HG03064 (cell line): Measurements from ENCODE around the gene ZNF697.
"Not testable (repeated sequence)": the region's sequence is repeated elsewhere in the genome, so short reads cannot be mapped to it uniquely, and the experiment has no call there.

Source experiments
- ATAC-seq: cut with Tn5 transposase; IDR thresholded peaks from one replicate; pipeline ENCODE4 v1.9.1; 2021; ENCODE audit warnings: low read depth; ENCODE audit not compliant: unreplicated experiment

ZNF697 gene

DNA sequence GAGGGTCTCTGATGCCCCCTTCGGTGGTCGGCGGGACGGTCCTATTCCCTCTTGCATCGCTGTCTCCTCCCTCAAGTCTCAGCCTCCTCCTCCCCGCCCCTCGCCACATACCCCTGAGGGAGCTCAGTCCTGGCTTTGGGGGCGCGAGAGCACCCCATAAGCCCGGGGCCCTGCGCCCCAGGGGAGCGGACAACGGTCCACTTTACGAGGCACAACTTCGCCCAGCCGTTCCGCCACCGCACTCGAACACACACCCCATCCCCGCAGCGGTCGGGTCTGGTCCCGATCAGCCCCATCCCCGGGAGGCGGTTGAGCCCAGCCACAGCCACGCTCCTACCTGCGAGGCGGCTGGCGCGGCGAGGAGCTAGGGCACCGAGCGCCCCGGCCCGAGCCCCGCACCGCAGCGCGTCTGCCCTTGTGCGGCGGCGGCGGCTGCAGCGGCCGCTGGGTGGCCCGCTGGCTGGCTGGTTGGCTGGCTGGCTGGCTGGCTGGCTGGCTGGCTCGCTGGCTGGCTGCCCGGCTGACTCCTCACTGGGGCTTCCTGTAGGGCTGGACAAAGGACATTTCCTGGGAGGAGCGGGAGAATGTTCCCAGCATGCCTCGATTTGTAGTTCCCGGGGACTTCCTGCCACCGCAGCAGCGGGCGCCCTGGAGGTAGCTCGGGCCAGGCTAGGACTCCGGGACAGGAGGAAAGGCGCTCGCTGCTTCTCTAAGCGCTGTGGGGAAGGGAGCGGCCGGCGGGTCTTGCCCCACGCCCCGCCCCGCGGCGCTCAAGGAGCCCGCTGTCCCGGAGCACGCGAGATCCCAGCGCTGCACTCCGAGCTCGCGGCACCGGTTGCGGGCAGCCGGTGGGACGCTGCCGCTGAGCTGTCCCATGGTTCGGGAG, at the start of gene ZNF697:
Gene ZNF697, minus strand, starts transcription at position 533 of the 886 bp plus-strand sequence. CDS start 22,166 bp downstream, outside the sequence.
- peak; percentile 77 for ATAC-seq

DNA sequence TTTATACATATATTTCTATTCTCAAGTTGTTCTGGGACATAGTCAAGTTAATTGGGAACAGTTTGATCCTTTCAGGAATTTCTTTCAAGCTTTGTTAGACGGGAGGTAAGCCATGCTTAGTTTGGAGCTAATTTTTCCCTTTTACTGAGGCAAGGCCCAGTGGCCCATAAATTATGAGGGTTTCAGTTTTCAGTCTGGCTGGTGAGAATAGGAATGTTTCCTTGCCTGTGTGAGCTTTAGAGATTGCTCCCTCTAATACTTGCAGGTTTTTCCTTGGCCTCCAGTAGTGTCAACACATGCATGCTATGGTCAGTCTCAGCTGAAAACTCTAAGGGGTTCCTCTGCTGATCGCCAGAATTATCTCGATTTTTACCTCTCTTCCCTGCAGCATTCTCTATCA, 49.5 kb upstream of the ZNF697 start:
- ATAC-seq = no peak

DNA sequence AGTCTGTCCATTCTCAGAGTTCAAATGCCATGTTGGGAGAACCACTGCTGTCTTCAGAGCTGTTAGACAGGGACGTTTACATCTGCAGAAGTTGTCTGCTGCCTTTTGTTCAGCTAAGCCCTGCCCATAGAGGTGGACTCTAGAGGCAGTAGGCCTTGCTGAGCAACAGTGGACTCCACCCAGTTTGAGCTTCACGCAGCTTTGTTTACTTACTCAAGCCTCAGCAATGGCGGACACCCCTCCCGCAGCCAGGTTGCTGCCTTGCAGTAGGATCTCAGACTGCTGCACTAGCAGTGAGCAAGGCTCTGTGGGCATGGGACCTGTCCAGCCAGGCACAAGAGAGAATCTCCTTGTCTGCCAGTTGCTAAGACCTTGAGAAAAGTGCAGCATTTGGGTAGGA, 48.8 kb upstream of the ZNF697 start:
- not testable (repeated sequence) for ATAC-seq

DNA sequence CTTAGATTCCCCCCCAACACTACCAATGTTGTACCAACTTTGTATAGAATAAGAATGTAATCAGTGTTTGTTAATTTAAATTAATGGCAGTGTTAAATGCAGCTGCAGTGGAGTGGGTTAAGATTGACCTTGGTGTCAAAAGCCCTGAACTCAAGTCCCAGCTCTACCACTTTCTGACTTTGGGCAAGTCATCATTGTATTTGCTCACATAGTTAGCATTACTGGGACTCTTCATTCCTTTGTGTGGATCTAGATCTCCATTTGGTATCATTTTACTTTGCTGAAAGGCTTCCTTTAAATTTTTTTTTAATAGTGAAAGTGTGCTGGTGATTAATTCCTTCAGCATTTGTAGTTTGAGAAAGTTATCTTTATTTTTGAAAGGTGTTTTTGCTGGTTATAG, 41.4 kb upstream of the ZNF697 start:
- no peak for ATAC-seq

DNA sequence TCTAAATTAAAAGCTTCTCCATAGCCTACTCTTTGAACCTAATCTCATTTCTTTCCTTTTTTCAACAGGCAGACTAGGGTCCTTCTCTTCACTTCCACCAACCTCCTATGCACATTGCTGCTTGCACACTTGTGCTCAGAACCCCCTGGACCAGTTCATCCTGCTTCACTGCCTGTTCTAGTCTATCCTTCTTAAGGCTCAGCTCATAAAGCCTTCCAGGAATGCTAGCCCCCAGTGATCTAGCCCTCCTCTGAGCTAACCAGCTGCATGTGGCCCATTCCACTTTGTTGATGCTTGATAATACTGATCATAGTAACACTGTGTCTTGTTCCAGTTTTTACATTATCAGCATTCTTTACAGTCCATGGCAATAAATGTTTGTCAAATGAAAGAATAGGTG, 40.7 kb upstream of the ZNF697 start:
- ATAC-seq = no peak

DNA sequence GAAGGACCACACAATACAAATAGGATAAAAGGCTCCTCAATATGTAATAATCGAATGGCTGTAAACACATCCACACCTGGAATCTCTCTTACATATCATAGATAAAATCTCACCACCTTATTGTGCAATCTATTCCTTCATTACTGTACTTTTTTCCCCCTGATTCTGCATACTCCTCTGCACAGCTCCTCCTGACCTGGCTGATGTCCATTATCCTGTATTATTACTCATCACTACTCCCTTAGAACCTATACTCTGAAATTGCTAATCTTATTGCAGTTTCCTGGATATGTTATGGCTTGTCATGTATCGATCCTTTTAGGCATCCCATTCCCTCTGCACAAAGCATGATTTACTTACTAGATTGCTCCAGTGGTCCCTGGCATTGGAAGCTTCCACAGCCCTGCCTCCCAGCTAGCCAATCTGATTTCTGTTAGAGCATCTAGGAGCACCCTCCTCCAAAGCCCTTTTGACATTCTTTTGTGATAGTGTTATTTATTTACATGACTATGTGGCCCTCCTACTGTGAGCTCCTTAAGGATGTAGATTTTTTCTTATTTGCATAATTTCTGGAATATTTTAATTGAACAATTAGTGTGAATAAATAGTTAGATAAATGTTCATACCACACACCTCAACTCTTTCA, 39.5 kb upstream of the ZNF697 start:
- ATAC-seq = no peak

DNA sequence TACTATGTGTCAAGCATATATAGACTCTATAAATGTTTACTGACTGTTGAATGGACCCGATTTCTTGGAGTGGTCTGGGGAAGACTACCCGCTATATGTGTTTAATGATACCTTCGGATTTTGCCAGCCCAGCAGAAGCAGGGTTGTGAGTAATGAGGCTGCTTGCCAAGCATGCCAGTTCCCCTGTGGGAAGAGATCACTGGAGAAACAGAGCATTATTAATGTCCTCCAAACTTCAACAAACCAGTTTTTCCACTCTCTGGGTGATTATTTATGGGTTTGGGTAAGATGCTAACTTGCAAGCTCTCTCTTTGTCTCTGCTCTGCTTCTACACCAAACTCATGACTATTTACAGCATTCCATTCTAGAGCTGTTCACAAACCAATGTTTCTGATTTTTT, 38.6 kb upstream of the ZNF697 start:
- no peak for ATAC-seq

DNA sequence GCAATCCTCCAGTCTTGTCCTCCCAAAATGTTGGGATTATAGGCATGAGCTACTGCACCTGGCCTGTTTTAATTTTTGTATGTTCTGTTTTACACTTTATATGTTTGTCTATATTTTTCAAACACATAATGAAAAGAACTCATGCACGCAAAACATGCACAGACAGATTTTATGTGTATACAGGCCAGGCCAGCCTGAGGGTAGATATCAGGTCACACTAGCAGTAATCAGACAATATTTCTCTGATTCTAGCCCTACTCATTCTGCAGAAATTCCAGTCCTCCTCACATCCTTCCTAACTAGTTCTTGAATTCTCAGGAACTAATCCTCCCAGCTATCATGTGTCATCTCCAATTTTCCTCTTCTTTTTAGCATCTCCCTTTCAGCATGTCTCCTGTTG, 35.8 kb upstream of the ZNF697 start:
- ATAC-seq = no peak

DNA sequence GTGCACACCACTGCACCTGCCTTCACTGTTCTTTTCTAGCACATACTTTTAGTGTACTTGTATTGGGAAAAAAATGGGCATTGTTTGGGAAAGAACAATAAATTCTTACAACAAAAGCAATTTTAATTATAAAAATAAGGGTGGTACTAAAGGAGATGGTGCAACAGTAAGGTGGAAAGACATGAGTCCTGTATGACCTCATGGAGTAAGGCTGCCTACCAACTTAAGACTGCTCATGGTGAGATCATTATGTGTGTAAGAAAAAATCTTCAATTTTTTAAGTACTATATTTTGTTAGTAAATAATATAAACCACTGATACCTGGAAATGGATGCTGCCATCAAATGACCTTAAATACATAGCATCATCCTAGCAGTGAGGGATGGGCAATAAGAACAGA, 34.1 kb upstream of the ZNF697 start:
- ATAC-seq = no peak

DNA sequence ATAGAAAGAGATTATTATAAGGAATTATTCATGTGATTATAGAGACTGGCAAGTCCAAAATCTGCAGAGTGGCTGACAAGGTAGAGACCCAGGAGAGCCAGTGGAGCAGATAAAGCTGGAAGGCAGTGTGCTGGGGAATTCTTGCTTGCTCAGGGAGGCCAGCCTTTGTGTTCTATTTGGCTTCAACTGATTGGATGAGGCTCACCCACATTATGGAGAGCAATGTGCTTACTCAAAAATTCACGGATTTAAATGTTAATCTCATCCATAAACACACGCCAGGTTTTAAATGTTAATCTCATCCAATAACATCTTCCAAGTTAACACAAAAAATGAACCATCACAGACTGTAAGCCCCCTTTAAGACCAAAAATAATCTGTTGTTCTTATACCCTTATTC, 33.5 kb upstream of the ZNF697 start:
- no peak for ATAC-seq

DNA sequence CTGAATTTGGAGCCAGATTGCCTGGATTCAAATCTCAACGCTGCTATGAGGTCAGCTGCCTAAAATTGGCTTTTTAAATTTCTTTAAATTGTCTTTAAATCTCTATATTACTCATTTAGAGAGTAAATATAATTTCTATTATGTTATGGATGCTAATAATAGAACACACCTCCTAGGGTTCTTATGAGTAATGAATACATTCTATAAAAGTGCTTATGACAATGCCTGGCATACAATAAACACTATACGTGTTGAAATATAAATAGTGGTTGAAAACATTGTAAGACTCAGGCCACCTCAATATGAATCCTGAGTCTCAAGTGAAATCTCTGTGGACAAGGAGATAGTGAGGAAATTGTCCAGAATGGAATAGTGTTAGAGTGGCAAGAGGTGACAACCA, 32.7 kb upstream of the ZNF697 start:
- no peak for ATAC-seq

DNA sequence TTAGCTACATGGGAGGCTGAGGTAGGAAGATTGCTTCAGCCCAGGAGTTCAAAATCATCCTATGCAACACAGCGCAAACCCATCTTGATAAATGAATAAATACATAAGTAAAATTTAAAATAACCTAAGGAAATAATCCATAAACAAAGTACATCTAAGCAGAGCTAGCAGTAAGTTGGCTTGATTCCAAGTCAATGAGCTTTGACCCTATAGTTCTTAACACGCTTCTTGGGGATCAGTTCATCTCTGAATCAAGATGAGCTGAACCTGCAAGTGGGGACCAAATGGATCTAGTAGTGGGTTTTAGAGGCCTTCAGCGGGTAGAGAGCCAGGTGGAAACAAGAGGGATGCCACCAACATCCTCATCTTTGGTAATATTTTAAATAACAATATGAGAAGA, 32.1 kb upstream of the ZNF697 start:
- ATAC-seq = no peak

DNA sequence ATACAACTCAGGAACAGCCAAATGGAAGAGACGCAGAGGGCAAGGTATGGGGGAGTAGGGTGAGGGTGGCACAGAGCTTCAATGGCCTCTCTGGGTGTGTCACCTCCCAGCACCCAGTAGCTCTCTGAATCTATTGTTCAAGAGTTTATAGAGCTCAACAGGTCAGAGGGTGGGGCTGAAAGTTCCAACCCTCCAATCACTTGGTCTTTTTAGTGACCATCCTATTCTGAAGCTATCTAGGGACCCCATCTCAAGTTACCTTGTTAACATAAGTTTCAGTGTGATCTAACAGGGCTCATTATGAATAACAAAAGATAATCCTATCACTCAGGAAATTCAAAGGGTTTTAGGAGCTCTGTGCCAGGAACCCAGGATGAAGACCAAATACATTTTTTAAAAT, 31.2 kb upstream of the ZNF697 start:
- no peak for ATAC-seq

DNA sequence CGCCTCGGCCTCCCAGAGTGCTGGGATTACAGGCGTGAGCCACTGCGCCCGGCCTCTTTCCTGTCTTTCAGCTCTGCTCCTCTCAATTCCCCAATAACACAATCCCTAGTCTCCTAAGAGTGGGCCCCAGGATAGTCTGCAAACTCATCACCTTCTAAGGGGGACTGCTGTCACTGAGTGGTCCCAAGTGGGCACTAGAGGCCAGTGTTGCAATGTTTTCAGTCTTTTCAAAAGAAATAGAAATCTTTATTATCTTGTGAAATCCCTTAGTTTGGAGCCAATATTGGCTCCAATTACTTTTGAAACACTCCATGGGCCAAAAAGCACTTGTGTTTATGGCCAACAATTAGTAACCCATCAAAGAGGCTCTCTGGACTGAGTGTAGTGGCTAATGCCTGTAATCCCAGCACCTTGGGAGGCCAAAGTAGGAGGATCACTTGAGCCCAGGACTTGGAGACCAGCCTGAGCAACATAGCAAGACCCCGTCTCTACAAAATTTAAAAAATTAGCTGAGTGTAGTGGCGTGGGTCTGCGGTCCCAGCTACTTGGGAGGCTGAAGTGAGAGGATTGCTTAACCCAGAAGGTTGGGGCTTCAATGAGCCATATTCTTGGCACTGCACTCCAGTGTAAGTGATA, 28.6 kb upstream of the ZNF697 start:
- no peak for ATAC-seq

DNA sequence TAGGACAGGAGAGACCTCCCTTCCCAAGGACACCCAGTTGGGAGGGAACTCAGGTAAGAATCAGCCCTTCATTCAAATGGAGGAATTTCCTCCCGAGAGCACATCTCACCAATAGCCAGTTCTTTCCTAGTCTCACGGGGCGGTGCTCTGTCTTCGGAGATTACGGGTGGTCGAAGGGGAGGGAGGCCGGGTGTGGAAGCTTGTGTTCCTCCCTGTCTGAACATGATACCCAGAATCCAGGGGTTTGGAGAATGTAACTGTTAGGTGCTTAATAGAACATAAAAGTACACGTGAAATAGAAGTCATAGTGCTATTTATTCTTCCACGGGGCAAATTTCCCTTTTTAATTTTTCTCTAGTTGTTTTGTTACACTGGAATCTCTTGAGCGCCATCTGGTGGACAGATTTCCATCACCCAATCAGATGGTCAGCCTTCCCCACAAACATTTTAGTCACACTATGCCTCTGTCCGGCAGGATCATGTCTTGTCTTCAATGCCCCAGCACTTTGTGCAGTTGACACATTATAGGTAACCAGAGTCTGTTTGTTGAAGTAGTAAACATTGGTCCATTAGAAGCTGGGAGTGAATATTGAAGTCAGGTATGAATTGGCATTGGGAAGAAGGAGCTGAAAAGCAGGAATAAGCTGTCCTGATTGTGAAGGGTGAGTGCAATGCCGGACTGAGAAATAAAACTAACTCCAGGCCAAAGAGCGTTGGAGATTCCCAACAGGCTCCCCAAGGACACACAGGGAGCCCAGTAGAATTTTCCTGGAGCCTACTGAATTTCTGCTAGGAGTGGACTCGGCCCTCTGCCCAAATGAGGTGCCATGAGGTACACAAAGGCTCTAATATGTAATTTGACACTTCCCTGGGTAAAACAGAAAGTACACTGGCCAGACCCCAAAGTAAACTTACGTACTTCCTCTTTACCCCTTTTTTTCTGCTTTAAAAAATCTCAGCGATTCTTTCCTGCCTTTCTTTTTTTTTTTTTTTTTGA, 27.6 kb upstream of the ZNF697 start:
- no peak for ATAC-seq

DNA sequence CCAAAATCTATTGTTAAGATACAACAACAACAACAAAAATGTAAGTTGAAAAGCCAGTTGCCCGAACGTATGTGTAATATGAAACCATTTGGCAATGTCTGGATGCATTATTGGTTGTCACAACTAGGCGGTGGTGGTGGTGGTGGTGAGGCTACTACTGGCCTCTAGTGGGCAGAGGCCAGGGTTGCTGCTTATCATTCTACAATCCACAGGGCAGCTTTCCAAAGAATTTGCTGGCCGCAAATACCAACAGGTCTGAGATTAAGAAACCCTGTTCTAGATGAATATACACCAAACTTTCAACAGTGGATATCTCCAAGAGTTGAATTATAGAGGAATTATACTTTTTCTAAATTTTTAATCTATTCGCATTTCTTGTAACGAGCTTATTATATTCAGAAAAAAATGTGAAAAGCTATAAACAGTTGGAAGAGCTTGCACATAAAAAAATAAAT, 26.8 kb upstream of the ZNF697 start:
- ATAC-seq = no peak

DNA sequence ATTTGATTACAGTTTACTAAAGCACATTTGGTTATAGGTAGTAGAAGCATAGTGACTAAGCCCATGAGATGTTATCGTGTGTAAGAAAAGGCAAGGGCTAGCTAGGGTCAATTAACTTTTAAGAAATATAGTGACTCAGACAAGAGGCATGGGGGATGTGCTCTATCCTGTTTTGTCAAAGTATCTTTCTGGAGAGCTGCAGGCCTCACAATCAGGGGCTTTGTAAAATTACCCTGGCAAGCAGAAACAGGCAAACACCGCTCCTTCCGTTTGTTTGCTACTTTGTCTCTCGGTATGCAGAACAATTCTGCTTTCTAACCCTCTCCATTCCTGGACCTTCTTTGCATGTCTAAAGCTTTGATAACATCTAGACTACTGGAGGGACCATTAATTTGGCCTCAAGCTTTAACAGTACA, 26.1 kb upstream of the ZNF697 start:
- ATAC-seq = no peak

DNA sequence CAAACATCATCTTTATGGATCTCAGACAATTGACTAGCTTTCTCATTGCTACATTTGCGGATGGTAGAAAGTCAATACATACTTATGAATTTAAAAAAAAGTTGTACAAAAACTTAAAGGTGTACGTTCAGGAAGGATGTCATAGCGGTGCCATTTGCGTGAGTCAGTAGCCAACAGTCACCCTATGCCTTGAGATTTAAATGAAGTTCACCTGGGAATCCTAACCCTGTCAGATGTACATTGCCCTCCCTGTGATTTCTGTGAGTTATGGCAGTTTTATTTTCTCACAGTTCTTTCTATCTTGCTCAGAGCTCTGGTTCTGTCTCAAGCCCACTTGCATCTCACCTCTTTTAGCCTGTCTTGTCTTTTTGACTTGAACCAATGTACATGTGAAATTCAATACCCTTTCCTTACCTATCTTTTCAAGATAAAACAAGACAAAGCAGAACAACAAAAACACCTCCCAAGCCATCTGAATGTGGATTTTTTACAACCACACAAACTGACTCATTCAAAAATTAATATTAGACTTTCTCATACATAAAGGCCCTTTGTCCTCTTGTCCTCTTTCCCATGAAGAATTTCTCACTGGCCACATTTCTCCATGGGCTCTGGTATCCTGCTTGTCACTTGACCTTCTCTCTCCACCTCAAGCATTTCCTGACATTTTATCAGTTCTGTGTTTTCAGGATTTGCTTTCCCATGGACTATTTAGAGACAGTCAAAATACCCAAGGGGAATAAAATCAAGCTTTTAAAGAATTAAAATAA, 25.3 kb upstream of the ZNF697 start:
- no peak for ATAC-seq

DNA sequence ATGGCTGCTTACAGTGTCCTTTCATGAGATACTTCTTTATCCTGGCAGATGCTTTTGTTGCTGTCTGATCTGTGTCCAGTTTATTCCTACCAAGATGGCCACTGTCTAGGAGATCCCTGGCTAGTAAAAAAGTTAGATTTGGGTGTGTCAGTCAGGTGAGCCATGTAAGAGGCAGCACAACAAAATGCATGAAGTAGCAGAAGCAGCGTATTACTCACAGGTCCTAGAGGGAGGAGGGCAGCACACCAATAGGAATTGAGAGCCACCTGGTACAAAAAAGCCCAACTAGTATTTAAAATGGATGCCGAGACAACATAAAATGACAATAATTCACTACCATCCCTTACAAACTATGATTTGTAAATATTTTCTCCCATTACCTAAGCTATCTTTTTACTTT, 22.8 kb upstream of the ZNF697 start:
- ATAC-seq = no peak

DNA sequence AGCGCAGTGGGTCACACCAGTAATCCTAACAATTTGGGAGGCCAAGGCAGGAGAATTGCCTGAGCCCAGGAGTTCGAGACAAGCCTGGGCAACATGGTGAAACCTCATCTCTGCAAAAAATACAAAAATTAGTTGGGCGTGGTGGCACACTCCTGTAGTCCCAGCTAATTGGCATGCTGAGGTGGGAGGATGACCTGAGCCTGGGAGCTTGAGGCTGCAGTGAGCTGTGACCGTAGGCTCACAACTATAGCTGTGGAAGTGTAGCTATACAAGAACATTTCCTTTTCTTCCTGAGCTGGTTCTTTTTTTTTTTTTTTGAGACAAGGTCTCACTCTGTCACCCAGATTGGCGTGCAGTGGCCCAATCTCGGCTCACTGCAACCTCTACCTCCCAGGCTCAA, 19.1 kb upstream of the ZNF697 start:
- no peak for ATAC-seq
